GM18907 (cell line): ENCODE data around the gene BARX2.

ENCODE experiments used
- ATAC-seq: cut with Tn5 transposase; IDR thresholded peaks from one replicate; pipeline ENCODE4 v1.9.1; 2021; ENCODE audit warnings: mild to moderate bottlenecking, moderate library complexity; ENCODE audit not compliant: unreplicated experiment

Gene BARX2

DNA sequence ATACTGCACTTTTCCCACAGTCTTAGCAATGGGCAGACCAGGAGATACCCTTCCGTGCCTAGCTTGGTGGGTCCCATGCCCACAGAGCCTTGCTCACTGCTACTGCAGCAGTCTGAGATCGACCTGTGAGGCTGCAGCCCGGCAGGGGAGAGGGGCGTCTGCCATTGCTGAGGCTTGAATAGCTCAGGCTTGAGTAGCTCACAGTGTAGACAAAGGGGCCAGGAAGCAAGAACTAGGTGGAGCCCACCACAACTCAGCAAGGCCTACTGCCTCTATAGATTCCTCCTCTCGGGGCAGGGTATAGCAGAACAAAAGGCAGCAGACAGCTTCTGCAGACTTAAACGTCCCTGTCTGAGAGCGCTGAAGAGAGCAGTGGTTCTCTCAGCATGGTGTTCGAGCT is 118.1 kb downstream of the BARX2 start:
- no peak for ATAC-seq
